ENCODE measurements around the gene MICAL3.

Gene MICAL3

DNA sequence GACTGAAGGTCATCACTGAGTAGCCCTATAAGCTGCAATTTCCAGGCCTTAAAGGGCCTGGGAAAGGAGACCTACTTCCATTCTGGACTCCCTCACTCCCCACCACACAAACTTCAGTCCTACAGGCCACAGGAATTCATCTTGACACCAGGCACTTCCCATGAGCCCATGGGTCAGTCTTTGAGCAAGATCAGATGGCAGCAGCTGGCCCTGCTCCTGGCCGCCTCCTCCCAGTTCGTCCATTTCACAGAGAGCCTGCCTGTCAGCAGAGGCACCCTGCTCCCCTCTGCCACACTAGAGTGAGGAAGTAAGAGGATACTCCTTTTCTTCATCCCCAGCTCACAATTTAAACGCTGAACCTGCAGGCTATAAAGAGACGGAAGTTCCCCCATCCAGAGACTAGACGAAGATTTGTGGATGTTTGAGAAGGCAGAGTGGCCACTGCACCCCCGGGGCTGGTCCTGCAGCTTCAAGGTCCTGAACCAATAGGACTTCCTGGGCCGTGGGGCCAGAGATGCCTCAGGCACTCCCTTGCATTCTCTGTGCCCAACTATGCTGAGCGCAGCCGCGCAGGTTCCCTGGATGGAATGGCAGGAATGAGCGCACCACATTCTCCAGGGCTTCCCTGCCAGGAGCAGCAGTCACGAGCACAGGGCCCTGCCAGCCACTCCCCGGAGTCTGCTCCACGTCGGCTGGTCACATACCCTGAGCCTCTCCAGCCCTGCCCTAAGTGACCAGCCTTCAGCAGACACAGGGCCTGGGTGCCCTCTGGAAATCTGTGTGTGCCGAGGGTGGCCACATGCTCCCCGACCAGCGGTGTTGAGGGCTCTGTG is 216.6 kb downstream of the MICAL3 start:
- Histone ChIP-seq H3K14ac (ENCODE audit: low read length) (peak overlapping the region; percentile 27), H3K23ac (ENCODE audit: low read length) (no peak overlapping the region), H2BK120ac (ENCODE audit: insufficient read depth, low read length, poor library complexity) (peak overlapping the region; percentile 53), H3K4ac (ENCODE audit: low read depth, low read length) (no peak overlapping the region), H3K4me2 (ENCODE audit: low read length) (peak overlapping the region; percentile 19), H4K12ac (ENCODE audit: low read depth, low read length) (no peak overlapping the region), H2AFZ (ENCODE audit: insufficient read depth, low read length, poor library complexity) (no peak overlapping the region), H2BK5ac (ENCODE audit: low read depth, low read length, poor library complexity) (peak overlapping the region; percentile 3), H3K18ac (ENCODE audit: low read length) (peak overlapping the region; percentile 61), H3K9ac (ENCODE audit: low read length) (no peak overlapping the region), H3K4me1 (ENCODE audit: control insufficient read depth in 1 of 2, insufficient read depth in 2 of 2, low read length in 2 of 2) (peaks cover 39 to 41% of the 10 kb centered on the region in 2 experiments), H3K79me1 (ENCODE audit: low read length) (peaks cover 13% of the 10 kb centered on the region), H4K91ac (ENCODE audit: low read depth, low read length) (peak overlapping the region; percentile 28), H3K9me3 (ENCODE audit: insufficient read depth, low read depth, low read length) (peaks cover 2% of the 10 kb centered on the region), H2BK12ac (ENCODE audit: low read length) (no peak overlapping the region), H3K4me3 (ENCODE audit: low read depth, low read length) (no peak overlapping the region), H3K79me2 (ENCODE audit: control insufficient read depth, insufficient read depth, low read length, poor library complexity) (no peaks in the 10 kb centered on the region), H2AK5ac (ENCODE audit: low read length) (no peak overlapping the region), H4K8ac (ENCODE audit: low read depth, low read length) (peak overlapping the region; percentile 19), H3K27ac (ENCODE audit: low read depth, low read length) (peak overlapping the region; percentile 80), H3K36me3 (ENCODE audit: control insufficient read depth in 1 of 2, insufficient read depth in 2 of 2, low read length in 2 of 2) (peaks cover 14 to 15% of the 10 kb centered on the region in 2 experiments), H3K27me3 (ENCODE audit: insufficient read depth, low read length) (no peaks in the 10 kb centered on the region)
- no CpG with 5 or more reads among the region's 18 CpGs for WGBS (ENCODE audit: extremely low coverage, insufficient coverage, insufficient read length)
- DNase-seq = peak; percentile 98 to 99

DNA sequence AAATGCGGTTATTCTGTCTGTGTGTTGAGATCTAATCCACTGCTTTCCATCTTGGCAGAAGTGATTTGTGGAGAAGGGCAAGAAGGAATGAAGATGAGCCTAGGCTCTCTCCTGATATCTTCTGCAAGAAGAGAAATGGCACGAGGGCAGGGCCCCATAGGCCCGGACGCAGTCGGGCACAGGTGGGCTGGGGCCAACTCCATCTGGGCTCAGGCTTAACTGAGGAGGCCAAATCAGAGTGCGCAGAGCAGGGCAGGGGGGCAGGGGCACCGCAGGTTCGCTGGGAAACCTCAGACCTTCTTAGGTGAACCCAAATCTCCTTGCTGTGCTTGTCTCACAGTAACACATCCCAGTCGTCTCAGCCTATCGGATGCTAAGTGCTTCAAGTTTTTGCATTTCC is 217.3 kb downstream of the MICAL3 start:
- H3K18ac ChIP-seq (ENCODE audit: low read length) = no peak overlapping the region
- H3K79me1 ChIP-seq (ENCODE audit: low read length) = peaks cover 13% of the 10 kb centered on the region
- H3K4me2 ChIP-seq (ENCODE audit: low read length) = no peak overlapping the region
- no peak overlapping the region for H3K9ac ChIP-seq (ENCODE audit: low read length)
- WGBS (ENCODE audit: extremely low coverage, insufficient coverage, insufficient read length) = no CpG with 5 or more reads among the region's 10 CpGs
- H2BK12ac ChIP-seq (ENCODE audit: low read length) = peak overlapping the region; percentile 42
- H3K4me1 ChIP-seq (ENCODE audit: control insufficient read depth in 1 of 2, insufficient read depth in 2 of 2, low read length in 2 of 2) = peaks cover 39 to 41% of the 10 kb centered on the region in 2 experiments
- peak overlapping the region; percentile 27 for H2BK120ac ChIP-seq (ENCODE audit: insufficient read depth, low read length, poor library complexity)
- H3K79me2 ChIP-seq (ENCODE audit: control insufficient read depth, insufficient read depth, low read length, poor library complexity) = no peaks in the 10 kb centered on the region
- H4K12ac ChIP-seq (ENCODE audit: low read depth, low read length) = no peak overlapping the region
- peaks cover 2% of the 10 kb centered on the region for H3K9me3 ChIP-seq (ENCODE audit: insufficient read depth, low read depth, low read length)
- H4K91ac ChIP-seq (ENCODE audit: low read depth, low read length) = peak overlapping the region; percentile 59
- peak overlapping the region; percentile 66 for H3K27ac ChIP-seq (ENCODE audit: low read depth, low read length)
- DNase-seq = no peak
- no peak overlapping the region for H4K8ac ChIP-seq (ENCODE audit: low read depth, low read length)
- no peak overlapping the region for H3K14ac ChIP-seq (ENCODE audit: low read length)
- H3K4me3 ChIP-seq (ENCODE audit: low read depth, low read length) = no peak overlapping the region
- peak overlapping the region; percentile 59 for H2AK5ac ChIP-seq (ENCODE audit: low read length)
- H2BK5ac ChIP-seq (ENCODE audit: low read depth, low read length, poor library complexity) = peak overlapping the region; percentile 3
- no peak overlapping the region for H3K23ac ChIP-seq (ENCODE audit: low read length)
- H3K36me3 ChIP-seq (ENCODE audit: control insufficient read depth in 1 of 2, insufficient read depth in 2 of 2, low read length in 2 of 2) = peaks cover 12 to 14% of the 10 kb centered on the region in 2 experiments
- no peak overlapping the region for H3K4ac ChIP-seq (ENCODE audit: low read depth, low read length)
- no peaks in the 10 kb centered on the region for H3K27me3 ChIP-seq (ENCODE audit: insufficient read depth, low read length)
- H2AFZ ChIP-seq (ENCODE audit: insufficient read depth, low read length, poor library complexity) = no peak overlapping the region

DNA sequence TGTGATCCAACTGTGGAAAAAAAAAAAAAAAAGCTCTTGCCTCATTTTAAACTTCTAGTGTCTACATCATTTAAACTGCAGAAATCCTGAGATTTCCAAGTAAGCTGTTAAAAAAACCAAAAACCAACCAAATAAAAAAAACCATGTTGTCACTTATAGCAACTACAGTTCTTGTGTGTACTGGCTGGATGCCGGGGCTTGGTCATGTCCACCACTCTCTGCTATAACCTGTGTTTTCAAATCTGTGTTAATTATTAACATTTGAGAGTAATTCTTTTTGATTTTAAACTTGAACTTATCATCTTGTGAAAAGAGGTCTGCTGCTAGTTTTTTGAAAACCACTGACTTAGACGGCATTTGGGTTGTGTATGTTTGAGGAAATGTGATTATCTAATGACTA is 217.9 kb downstream of the MICAL3 start:
- no peaks in the 10 kb centered on the region for H3K79me2 ChIP-seq (ENCODE audit: control insufficient read depth, insufficient read depth, low read length, poor library complexity)
- no peak overlapping the region for H2BK120ac ChIP-seq (ENCODE audit: insufficient read depth, low read length, poor library complexity)
- H4K91ac ChIP-seq (ENCODE audit: low read depth, low read length) = no peak overlapping the region
- H4K12ac ChIP-seq (ENCODE audit: low read depth, low read length) = no peak overlapping the region
- no peak overlapping the region for H3K4ac ChIP-seq (ENCODE audit: low read depth, low read length)
- H3K27ac ChIP-seq (ENCODE audit: low read depth, low read length) = no peak overlapping the region
- peaks cover 2% of the 10 kb centered on the region for H3K9me3 ChIP-seq (ENCODE audit: insufficient read depth, low read depth, low read length)
- no peak overlapping the region for H2BK5ac ChIP-seq (ENCODE audit: low read depth, low read length, poor library complexity)
- H3K23ac ChIP-seq (ENCODE audit: low read length) = no peak overlapping the region
- no peak overlapping the region for H3K14ac ChIP-seq (ENCODE audit: low read length)
- peaks cover 39 to 41% of the 10 kb centered on the region in 2 experiments for H3K4me1 ChIP-seq (ENCODE audit: control insufficient read depth in 1 of 2, insufficient read depth in 2 of 2, low read length in 2 of 2)
- no peaks in the 10 kb centered on the region for H3K27me3 ChIP-seq (ENCODE audit: insufficient read depth, low read length)
- no CpG with 5 or more reads among the region's 2 CpGs for WGBS (ENCODE audit: extremely low coverage, insufficient coverage, insufficient read length)
- no peak overlapping the region for H3K4me3 ChIP-seq (ENCODE audit: low read depth, low read length)
- H2AFZ ChIP-seq (ENCODE audit: insufficient read depth, low read length, poor library complexity) = no peak overlapping the region
- no peak for DNase-seq
- H3K9ac ChIP-seq (ENCODE audit: low read length) = no peak overlapping the region
- H3K79me1 ChIP-seq (ENCODE audit: low read length) = peaks cover 13% of the 10 kb centered on the region
- no peak overlapping the region for H3K18ac ChIP-seq (ENCODE audit: low read length)
- no peak overlapping the region for H4K8ac ChIP-seq (ENCODE audit: low read depth, low read length)
- H3K4me2 ChIP-seq (ENCODE audit: low read length) = no peak overlapping the region
- H3K36me3 ChIP-seq (ENCODE audit: control insufficient read depth in 1 of 2, insufficient read depth in 2 of 2, low read length in 2 of 2) = peaks cover 12 to 13% of the 10 kb centered on the region in 2 experiments
- H2AK5ac ChIP-seq (ENCODE audit: low read length) = no peak overlapping the region
- H2BK12ac ChIP-seq (ENCODE audit: low read length) = no peak overlapping the region

DNA sequence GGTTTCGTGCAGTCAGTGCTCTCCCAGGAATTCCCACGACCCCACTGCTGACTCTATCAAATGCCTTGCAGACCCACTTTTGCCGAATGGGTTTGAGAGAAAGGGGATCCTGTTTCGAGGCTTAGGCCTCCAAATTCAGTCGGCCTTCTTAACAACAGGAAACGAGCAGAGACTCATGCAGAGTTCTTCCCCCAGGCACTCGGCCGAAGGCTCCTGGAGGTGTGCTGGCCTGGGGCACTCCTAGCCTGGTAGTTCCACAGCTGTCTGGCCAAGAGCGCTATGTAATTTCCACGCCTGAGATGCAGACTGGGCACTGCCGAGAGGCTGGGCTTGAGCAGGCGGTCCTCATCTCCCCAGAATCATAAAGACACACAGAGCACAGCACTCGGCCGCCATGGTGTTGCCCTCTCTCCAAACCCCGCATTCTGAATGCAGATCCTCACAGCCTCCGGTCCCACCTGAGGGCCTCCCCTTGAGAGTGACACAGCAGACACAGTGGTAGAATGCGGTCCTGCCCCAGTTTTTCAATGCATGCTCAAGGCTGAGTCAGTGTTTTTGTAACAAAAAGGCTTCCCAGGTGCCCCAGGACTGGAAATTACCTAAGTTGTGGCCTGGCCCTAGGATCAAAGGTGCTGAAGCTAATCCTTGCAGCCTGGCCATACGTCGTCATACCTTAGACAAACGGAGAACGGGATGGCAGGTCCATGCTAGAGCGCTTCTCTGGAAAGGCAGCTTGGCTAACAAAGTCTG is 219.9 kb downstream of the MICAL3 start:
- Histone ChIP-seq H3K27ac (ENCODE audit: low read depth, low read length) (peak overlapping the region; percentile 23), H3K23ac (ENCODE audit: low read length) (no peak overlapping the region), H3K36me3 (ENCODE audit: control insufficient read depth in 1 of 2, insufficient read depth in 2 of 2, low read length in 2 of 2) (peaks cover 3 to 9% of the 10 kb centered on the region in 2 experiments), H3K9me3 (ENCODE audit: insufficient read depth, low read depth, low read length) (no peaks in the 10 kb centered on the region), H3K27me3 (ENCODE audit: insufficient read depth, low read length) (no peaks in the 10 kb centered on the region), H3K79me1 (ENCODE audit: low read length) (peaks cover 13% of the 10 kb centered on the region), H2BK5ac (ENCODE audit: low read depth, low read length, poor library complexity) (no peak overlapping the region), H4K12ac (ENCODE audit: low read depth, low read length) (no peak overlapping the region), H3K79me2 (ENCODE audit: control insufficient read depth, insufficient read depth, low read length, poor library complexity) (no peaks in the 10 kb centered on the region), H4K91ac (ENCODE audit: low read depth, low read length) (no peak overlapping the region), H3K4me2 (ENCODE audit: low read length) (no peak overlapping the region), H3K4me3 (ENCODE audit: low read depth, low read length) (no peak overlapping the region), H3K4me1 (ENCODE audit: control insufficient read depth in 1 of 2, insufficient read depth in 2 of 2, low read length in 2 of 2) (peaks cover 39 to 41% of the 10 kb centered on the region in 2 experiments), H3K9ac (ENCODE audit: low read length) (no peak overlapping the region), H2BK12ac (ENCODE audit: low read length) (no peak overlapping the region), H2BK120ac (ENCODE audit: insufficient read depth, low read length, poor library complexity) (no peak overlapping the region), H3K4ac (ENCODE audit: low read depth, low read length) (no peak overlapping the region), H3K18ac (ENCODE audit: low read length) (no peak overlapping the region), H2AFZ (ENCODE audit: insufficient read depth, low read length, poor library complexity) (no peak overlapping the region), H2AK5ac (ENCODE audit: low read length) (no peak overlapping the region), H3K14ac (ENCODE audit: low read length) (no peak overlapping the region), H4K8ac (ENCODE audit: low read depth, low read length) (no peak overlapping the region)
- peak; percentile 93 for DNase-seq
- WGBS (ENCODE audit: extremely low coverage, insufficient coverage, insufficient read length) = no CpG with 5 or more reads among the region's 22 CpGs
